Cardiac septum (tissue), 1 donor: Measurements from ENCODE around the gene C1orf21. TPM values are rescaled to one million over a fixed set of nuclear protein-coding genes. Genes with fewer than 3 reads are reported as not detected.

ENCODE experiments used
- DNase-seq: peaks from one replicate; pipeline ENCODE4 v3.0.0-alpha.2; 2020; ENCODE audit warnings: low spot score
- intact Hi-C: fragments of 100-400 bp; cut with DNase I; formaldehyde crosslinking; loops from one replicate; pipeline ENCODE4 v1.14.0; 2022
- total RNA-seq: library from RNA; stranded (reverse); fragmentation: NEBNext Ultra II Directional; extraction: Animal tissue kit (Norgen Biotek cat#: 25700); gene quantifications from one replicate; pipeline ENCODE4 v1.2.1, GENCODE V29; 2021
- donor health status: DM: no; HTN: no; CAD: no.

The C1orf21 gene
- total RNA-seq, 1 donor from 2014 or later, result 93.6 TPM

DNA sequence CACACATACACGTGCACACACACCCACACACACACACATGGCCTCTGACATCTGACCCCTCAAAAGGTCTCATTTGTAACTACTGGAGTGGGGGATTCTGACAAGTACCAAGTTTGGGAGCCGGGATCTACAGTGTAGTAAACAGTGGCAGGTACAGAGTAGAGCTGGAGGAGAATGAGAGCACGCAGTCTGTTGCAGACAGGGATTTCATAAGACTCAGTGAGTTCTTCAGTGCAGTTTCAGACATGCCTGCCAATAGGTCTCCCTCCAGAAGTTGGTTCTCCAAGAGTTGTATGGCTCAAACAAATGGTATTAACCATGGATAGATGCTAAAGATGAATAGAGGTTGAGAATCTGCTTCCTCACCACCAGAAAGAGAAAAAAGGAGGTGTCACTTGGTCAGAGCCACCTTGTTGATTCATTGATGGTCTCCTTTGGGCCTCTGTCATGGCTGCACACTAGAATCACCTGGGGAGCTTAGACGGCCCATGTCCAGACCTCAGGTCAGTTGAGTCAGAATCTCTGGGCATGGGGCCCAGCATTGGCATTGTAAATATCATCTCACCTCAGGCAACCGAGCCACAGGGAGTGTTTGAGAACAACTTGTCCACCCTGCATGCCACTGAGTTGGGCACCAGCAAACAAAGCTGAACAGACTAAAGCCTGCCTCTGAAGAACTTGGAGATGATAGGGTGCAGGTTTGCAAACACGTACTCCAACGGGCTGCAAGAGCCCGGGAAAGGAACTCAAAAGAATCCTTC, 245.8 kb downstream of the C1orf21 start:
- intact Hi-C loops, result no loop called here
- DNase-seq, result no peak

DNA sequence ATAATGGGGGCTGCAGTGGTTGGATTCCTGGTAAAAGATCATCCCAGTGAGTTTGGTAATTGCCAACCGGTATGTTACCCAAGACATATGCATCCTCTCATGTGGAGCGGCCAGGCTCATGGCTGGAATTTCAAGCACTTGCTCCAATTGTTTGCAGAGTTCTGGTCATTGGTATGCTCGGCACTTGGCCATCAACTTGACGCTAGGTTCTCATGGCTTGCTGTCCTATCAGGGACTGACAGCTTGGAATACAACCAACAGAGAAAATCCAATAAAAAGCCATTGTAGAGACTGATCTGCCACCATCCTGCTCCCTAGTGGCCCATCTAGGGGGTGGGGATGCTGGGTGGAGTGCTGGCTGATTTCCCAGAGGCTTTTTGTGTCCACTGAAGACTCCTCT, 247.0 kb downstream of the C1orf21 start:
- intact Hi-C loops, result no loop called here
- DNase-seq, result no peak

DNA sequence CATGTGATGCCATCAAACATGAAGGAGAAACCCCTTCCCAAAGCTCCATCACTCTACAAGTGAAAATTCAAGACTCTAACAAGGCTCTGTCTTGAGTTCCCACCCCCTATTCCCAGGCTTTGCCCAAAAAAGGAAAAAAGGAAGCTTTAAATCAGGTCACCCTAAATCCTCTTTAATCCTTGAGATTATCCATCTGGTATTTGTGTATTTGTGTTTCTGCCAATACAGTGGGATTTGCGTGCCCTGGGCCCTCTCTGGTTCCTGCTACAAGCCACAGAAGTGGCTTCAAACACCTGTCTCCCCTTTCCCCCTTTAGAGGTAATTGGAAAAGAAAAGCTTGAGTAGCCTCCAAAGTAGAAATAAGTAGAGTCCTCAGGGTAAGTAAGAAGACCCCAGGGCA, 247.5 kb downstream of the C1orf21 start:
- DNase-seq, result no peak
- intact Hi-C loops, result no loop called here

DNA sequence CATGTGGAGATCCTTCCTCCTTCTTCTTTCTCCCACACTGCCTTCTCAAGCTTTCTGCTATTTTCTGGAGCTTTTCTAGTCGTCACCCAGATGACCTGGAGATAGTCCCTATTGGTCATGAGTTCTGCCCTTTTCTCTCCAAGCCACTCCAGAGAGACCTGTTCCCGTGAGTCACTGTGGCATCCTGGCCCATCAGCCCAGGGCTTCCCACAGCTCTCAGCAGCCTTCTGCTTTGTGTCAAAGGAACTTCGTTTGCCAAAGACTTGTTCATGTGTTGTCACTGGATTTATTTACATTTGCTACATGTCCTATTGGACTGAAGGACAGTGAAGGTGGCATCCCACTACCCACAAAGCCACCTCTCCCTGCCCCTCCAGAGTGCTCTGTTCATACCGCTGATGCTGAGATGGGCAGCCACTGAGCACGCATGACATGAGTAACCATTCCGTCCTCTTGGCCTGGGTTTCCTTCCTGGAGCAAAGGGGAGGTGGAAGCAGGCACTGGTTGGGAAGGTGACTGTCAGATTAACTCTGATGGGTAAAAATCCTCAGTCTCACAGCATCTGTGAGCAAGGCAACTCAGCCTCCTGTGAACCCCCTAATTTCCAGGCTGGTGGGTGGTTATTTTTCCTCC, 248.6 kb downstream of the C1orf21 start:
- intact Hi-C loops, result no loop called here
- DNase-seq, result no peak

GRCh38 chr1:184635980-184636431, 249.2 kb downstream of the C1orf21 start:
- DNase-seq, result no peak
- intact Hi-C loops, result no loop called here

DNA sequence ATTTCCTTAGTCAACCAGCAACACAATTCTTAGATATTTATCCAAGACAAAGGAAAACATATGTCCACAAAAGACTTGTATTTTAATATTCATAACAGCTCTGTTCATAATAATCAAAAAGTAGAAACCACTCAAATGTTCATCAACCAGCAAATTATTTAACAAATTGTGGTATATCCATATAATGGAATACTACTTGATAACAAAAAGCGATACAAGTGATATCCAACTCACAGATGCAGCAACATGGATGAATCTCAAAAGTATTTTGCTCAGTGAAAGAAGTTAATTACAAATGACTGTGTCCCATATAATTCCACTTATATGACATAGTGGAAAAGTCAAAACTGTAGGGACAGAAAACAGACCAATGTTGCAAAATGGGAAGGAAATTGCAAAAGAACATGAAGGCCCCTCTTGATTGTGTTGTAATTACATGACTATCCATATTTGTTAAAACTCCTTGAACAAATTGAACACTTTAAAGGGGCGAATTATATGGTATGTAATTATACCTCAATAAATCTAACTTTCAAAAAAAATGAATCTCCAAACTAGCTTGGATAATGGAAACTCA, 250.9 kb downstream of the C1orf21 start:
- no peak for DNase-seq
- intact Hi-C loops, result no loop called here

- intact Hi-C loops, result no loop called here
- DNase-seq, result no peak
Observed at GRCh38 chr1:184639205-184639604, 252.4 kb downstream of the C1orf21 start.

GRCh38 chr1:184640505-184640904, 253.7 kb downstream of the C1orf21 start:
- DNase-seq, result no peak
- intact Hi-C loops, result no loop called here

GRCh38 chr1:184641894-184642293, 255.1 kb downstream of the C1orf21 start:
- DNase-seq, result no peak
- intact Hi-C loops, result no loop called here

DNA sequence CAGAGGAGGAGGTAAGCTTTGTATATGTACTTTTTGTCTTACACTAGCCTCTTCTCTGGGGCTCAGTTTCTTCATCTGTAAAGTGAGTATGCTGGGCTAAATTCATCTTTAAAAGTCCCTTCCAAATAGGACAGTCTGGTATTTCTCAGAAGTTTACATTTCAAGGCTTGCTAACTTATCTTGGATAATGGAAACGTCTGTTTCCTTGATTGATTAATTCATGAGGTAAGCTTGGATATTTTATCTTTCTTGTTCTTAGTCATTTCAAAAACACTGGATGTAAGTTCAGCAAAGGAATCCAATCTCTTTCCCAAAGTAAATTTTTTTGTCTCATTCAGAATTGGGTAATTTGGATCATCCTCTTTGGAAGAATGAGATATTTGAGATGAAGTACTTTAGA, 256.8 kb downstream of the C1orf21 start:
- no peak for DNase-seq
- intact Hi-C loops, result no loop called here

DNA sequence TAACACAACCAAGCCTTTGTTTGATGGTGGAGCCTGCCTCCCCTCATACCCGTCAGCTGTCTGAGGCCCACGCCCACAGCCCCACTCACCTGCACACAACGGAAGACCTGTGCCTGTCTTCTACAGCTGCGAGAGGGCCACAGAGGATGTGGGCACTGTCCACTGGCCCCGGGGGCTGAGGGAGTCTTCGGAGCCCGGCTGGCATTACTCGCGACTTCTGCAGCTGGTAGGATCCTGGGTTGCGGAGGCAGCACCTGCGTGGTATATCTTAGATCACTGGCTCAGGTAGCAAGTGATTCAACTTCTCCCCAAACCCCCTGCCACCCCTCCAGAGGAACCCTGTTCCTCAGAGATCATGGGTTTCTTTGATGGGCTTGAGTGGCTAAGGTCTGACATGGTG, 257.9 kb downstream of the C1orf21 start:
- DNase-seq, result no peak
- intact Hi-C loops, result no loop called here

DNA sequence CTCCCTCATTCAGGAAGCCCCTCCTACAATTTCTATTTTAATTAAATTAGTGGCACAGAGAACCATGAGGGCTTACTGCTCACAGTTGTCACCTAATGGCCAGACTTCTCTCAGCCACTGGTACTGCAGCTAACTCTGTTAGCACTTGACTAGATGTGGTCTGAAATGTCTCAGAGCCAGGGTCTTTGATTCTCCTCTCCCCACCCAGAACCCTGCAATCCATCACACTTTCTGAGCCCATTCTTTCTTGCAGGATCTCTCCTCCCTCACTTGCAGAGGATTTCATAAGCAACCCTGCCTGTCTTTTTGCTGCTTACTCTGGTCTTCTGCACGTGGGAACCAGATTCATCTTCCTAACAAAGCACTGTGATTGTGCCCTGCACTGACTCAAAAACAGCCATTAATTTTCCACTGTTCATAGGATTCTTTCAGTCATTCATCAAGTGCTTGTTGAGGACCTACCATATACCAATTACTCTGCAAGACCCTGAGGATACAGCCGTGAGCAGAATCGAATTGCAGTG, 259.4 kb downstream of the C1orf21 start:
- intact Hi-C loops, result no loop called here
- no peak for DNase-seq

GRCh38 chr1:184646824-184647223, 260.0 kb downstream of the C1orf21 start:
- intact Hi-C loops, result no loop called here
- DNase-seq, result no peak

- intact Hi-C loops, result no loop called here
- DNase-seq, result no peak
Observed at GRCh38 chr1:184647471-184647870, 260.6 kb downstream of the C1orf21 start.

DNA sequence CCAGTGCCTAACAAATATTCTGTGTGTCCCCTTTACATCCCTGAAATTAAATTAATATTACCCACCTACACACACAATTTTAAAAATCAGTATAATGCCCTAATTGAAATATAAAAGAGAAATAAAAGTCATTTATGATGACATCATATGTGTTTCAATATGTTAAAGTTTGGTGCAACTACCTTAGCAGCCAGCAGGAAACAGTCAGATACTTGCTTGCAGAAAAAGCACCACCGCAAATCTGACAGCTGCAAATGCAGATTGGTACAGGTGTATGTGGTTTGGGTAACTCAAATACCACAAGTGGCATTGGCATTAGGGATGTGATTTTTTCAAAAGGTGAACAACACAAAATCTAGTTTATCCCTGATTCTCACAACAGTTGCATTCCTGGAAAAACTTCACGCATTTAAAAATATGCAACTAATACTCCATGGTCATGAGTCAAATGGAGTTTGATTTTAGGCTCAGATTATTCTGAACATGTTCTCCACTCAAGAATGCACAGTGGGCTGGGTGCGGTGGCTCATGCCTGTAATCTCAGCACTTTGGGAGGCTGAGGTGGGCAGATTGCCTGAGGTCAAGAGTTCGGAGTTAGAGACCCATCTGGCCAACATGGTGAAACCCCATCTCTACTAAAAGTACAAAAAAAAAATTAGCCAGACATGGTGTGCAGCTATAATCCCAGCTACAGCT, 261.5 kb downstream of the C1orf21 start:
- intact Hi-C loops, result no loop called here
- DNase-seq, result no peak

GRCh38 chr1:184648856-184649201, 262.0 kb downstream of the C1orf21 start:
- intact Hi-C loops, result no loop called here
- DNase-seq, result no peak

GRCh38 chr1:184649451-184649888, 262.6 kb downstream of the C1orf21 start:
- intact Hi-C loops, result no loop called here
- DNase-seq, result no peak

- DNase-seq, result no peak
- intact Hi-C loops, result no loop called here
Observed at GRCh38 chr1:184650177-184650866, 263.5 kb downstream of the C1orf21 start.

- intact Hi-C loops, result no loop called here
- DNase-seq, result no peak
Observed at GRCh38 chr1:184655185-184655584, 268.4 kb downstream of the C1orf21 start.

DNA sequence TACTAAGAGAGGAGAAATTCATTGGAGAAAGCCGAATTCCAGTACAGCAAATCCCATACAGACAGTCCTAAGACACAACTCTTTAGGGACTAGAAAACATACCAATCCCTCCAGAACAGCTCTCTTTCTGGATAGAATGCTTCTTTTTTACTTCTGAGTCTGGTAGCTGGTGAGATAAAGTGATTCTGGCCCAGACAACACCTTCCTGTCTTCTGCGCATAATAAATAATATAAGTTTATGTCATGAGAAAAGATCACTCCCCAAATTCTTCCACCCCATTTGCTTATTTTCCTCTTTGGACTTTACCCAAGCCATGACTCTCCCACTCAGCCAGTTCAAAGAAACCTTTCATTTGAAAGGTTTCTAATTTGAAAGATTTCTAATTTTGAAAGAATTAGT, 269.4 kb downstream of the C1orf21 start:
- DNase-seq, result no peak
- intact Hi-C loops, result no loop called here
